Measurements from ENCODE around the gene NUTM2A.
"Not testable (repeated sequence)": the region's sequence is repeated elsewhere in the genome, so short reads cannot be mapped to it uniquely, and the experiment has no call there.

Gene NUTM2A

GRCh38 chr10:87225148-87225547 is at the start of gene NUTM2A:
Gene NUTM2A (plus strand): TSS chr10:87225448. CDS start chr10:87225831, 383 bp downstream.
- not testable (repeated sequence) for DNase-seq (ENCODE audit: low read depth in 2 of 2)

GRCh38 chr10:87177587-87177986 is 47.7 kb upstream of the NUTM2A start:
- not testable (repeated sequence) for DNase-seq (ENCODE audit: low read depth in 2 of 2)

GRCh38 chr10:87184421-87184820 is 40.8 kb upstream of the NUTM2A start:
- not testable (repeated sequence) for DNase-seq (ENCODE audit: low read depth in 2 of 2)

DNA sequence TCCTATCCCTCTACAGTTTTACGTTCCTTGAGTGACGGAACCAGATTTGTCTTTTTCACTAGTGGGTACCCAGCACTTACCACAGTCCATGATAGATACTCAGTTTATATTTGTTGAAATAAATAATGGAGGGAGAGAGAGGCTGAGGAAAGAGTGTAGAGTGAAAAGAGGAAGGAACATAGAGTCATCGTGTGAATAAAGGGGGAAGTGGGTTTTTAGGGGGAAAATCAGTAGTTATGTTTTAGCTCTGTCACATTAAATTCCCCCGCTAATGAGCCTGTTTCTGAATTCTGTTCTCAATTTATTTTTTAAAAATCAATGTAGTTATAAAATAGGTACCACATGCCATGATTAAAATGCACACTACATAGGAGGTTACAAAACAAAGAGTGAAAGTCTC is 39.2 kb upstream of the NUTM2A start:
- DNase-seq (ENCODE audit: low read depth in 2 of 2) = not testable (repeated sequence)

DNA sequence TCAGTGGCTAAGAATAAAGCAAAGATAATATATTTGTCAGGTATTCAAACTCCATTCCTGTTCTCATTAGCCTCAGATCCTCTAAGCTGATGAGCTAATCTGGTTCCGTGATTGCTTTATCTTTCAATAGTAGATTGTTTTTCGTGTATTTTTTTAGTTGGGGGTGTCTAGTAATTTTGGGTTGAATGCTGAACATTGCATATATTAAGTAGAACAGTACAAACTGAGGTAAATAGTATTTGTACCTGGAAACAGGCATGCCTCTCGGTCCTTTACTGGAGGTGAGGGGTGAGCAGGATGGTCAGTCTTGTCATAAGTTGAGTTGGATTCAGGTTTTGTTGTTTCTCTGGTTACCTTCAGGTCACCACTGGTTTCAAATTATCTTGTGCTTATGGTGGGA is 37.7 kb upstream of the NUTM2A start:
- DNase-seq (ENCODE audit: low read depth in 2 of 2) = not testable (repeated sequence)

GRCh38 chr10:87191841-87192240 is 33.4 kb upstream of the NUTM2A start:
- DNase-seq (ENCODE audit: low read depth in 2 of 2) = not testable (repeated sequence)

DNA sequence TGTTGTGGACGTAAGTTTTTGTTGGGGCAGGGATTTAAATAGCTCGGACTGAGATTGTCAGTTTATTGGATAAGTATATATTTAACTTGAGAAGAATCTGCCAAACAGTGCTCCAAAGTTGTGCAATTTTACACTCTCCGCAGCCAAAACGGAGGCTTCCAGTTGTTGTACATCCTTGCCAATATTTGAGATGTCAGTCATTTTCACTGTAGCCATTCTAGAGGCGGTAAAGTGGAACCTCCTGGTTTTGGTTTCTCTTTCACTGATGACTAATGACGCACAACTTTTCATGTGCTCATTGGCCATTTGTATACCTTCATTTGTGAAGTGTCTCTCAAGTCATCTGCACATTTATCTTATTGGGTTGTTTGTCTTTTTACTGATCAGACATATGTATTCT is 24.3 kb upstream of the NUTM2A start:
- not testable (repeated sequence) for DNase-seq (ENCODE audit: low read depth in 2 of 2)

DNA sequence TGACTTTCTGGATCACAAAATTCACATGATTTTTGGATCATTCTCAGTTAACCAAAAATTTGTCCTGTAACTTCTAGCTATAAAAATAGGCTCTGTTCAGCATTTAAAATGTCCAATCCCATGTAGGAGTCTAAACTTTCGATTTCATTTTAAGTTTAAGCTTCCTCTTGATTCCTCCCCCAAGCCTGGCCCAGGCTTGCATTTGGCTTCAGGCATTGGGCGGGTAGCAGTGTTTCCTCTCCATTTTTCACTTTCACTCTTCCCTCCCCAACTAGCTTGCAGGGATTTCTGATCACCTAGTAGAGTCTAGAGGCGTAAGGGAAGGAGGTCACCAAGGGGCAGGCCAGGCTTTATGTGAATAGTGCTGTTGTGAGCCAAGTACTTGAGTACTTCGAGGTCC is 20.4 kb upstream of the NUTM2A start:
- not testable (repeated sequence) for DNase-seq (ENCODE audit: low read depth in 2 of 2)

DNA sequence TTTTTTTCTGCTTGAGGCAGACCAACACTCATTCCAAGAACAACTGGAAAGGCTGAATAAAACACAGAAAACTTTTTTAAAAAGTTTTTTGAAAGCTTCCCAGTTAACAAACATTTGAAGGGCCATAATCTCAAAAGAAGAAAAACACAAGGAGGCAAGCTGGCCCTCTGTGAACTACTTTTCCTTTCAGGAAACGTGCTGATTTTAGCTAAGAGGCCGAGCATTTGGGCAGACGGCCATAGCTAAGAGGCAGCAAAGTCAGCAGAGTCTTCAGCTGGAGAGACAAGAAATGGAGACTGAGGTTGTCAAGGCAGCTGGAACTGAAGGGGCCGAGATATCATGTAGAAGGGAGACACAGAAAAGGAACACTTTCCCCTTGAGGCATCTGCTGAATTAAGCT is 18.3 kb upstream of the NUTM2A start:
- DNase-seq (ENCODE audit: low read depth in 2 of 2) = not testable (repeated sequence)

GRCh38 chr10:87210309-87210708 is 14.9 kb upstream of the NUTM2A start:
- not testable (repeated sequence) for DNase-seq (ENCODE audit: low read depth in 2 of 2)

DNA sequence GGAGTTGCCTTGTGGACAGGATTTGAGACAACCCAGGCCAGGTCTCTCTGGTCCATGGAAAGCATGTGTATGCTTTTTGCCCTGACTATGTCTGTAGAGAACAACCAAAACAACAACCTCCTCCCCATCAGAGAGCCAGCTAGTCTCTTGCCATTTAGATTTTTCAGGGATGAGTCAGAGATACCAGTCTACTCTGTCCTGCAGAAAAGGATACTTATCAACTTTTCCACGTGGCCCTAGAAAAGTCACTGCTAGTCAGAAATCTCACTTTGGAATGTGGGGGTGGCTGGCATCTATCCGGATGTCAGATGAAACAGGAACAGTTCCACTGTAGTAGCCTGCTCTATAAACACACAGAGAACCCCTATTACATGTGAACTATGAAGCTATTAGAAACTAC is 13.4 kb upstream of the NUTM2A start:
- not testable (repeated sequence) for DNase-seq (ENCODE audit: low read depth in 2 of 2)

- DNase-seq (ENCODE audit: low read depth in 2 of 2) = not testable (repeated sequence)
Observed at GRCh38 chr10:87213150-87213765, 12.0 kb upstream of the NUTM2A start.

GRCh38 chr10:87213806-87214205 is 11.4 kb upstream of the NUTM2A start:
- DNase-seq (ENCODE audit: low read depth in 2 of 2) = not testable (repeated sequence)

GRCh38 chr10:87216120-87216519 is 9.1 kb upstream of the NUTM2A start:
- not testable (repeated sequence) for DNase-seq (ENCODE audit: low read depth in 2 of 2)

DNA sequence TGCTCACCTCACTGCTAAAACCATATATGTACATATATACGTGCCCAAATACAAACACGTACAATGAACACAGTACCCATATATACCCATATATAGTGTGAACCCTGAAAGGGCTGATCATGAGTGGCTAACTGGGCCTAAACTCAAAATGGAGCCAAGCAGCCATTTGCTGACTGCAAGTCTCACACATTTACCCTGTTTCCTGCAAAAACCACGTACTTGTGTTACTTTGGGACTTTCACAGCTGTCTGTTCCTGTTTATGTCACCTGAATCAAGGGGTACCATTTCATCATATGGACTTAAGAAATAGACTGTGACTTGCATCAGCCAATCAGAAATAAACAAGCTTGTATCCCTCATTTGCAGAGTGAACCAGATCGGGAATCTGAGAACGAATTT is 5.9 kb upstream of the NUTM2A start:
- DNase-seq (ENCODE audit: low read depth in 2 of 2) = not testable (repeated sequence)

- DNase-seq (ENCODE audit: low read depth in 2 of 2) = not testable (repeated sequence)
Observed at GRCh38 chr10:87222789-87223188, 2.5 kb upstream of the NUTM2A start.

DNA sequence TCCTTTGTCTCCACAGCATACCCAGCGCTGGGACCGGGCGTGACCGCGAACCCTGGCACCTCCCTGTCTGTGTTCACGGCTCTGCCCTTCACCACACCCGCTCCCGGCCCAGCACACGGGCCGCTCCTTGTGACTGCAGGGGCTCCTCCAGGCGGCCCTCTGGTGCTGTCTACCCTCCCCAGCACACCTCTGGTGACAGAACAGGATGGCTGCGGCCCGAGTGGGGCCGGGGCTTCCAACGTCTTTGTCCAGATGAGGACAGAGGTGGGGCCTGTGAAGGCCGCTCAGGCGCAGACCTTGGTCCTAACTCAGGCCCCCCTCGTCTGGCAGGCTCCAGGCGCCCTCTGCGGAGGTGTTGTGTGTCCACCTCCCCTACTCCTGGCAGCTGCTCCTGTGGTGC is 3.0 kb downstream of the NUTM2A start:
- DNase-seq (ENCODE audit: low read depth in 2 of 2) = not testable (repeated sequence)

GRCh38 chr10:87229211-87229610 is 4.0 kb downstream of the NUTM2A start:
- not testable (repeated sequence) for DNase-seq (ENCODE audit: low read depth in 2 of 2)

DNA sequence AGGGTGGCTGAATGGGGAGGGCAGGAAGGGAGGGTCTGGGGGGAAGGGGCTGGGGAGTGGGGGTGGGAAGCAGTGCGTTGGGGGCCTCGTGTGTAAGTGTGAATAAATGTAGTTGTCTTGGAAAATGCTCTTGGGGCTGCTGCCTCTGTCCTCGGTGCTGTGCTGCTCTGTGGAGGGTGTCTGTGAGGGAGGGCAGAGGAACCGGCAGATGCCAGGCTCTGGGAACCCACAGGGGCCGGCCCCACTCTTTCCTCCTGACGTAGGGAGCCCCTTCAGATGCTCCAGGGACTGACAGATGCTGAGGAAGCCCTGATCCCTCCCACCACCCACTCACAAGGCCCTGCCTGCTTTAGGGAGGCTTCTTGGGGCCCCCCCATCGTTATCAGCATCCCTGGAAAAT is 9.6 kb downstream of the NUTM2A start:
- not testable (repeated sequence) for DNase-seq (ENCODE audit: low read depth in 2 of 2)

GRCh38 chr10:87237244-87237643 is 12.0 kb downstream of the NUTM2A start:
- DNase-seq (ENCODE audit: low read depth in 2 of 2) = not testable (repeated sequence)

DNA sequence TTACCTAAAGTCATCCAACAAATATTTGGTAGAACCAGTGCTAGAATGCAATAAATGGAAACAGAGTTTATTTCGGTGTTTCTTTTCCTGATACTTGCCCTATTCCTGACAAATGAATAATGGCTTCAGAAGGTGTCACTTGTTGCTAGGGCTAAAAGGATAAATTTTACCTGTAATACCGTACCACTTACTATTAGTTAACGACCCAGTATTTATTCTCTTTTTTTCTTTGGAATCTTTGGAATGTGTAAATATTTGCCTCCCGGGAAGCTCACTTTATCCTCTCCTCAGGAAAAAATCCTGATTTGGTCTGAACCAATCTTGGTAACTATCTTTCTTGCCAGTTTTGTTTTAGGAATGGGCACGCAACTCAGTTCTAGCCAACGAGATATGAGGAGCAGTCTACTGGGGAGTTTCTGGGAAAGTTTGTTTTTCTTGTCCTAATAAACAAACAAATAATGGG is 14.1 kb downstream of the NUTM2A start:
- DNase-seq (ENCODE audit: low read depth in 2 of 2) = not testable (repeated sequence)

GRCh38 chr10:87242192-87242591 is 16.9 kb downstream of the NUTM2A start:
- not testable (repeated sequence) for DNase-seq (ENCODE audit: low read depth in 2 of 2)

- not testable (repeated sequence) for DNase-seq (ENCODE audit: low read depth in 2 of 2)
Observed at GRCh38 chr10:87247335-87247734, 22.1 kb downstream of the NUTM2A start.

All from stimulated activated CD8-positive, alpha-beta memory T cell treated with anti-CD3 and anti-CD28 coated beads, Interleukin-2, amount 100 ng/mL, for 1 hour (primary cell).